HG03439 (cell line): ENCODE data around the gene ADCY1.
"Not testable (repeated sequence)": the region's sequence is repeated elsewhere in the genome, so short reads cannot be mapped to it uniquely, and the experiment has no call there.

ENCODE experiments used
- ATAC-seq: cut with Tn5 transposase; IDR thresholded peaks from one replicate; pipeline ENCODE4 v1.9.1; 2021; ENCODE audit warnings: mild to moderate bottlenecking, moderate library complexity; ENCODE audit not compliant: unreplicated experiment

ADCY1 gene

DNA sequence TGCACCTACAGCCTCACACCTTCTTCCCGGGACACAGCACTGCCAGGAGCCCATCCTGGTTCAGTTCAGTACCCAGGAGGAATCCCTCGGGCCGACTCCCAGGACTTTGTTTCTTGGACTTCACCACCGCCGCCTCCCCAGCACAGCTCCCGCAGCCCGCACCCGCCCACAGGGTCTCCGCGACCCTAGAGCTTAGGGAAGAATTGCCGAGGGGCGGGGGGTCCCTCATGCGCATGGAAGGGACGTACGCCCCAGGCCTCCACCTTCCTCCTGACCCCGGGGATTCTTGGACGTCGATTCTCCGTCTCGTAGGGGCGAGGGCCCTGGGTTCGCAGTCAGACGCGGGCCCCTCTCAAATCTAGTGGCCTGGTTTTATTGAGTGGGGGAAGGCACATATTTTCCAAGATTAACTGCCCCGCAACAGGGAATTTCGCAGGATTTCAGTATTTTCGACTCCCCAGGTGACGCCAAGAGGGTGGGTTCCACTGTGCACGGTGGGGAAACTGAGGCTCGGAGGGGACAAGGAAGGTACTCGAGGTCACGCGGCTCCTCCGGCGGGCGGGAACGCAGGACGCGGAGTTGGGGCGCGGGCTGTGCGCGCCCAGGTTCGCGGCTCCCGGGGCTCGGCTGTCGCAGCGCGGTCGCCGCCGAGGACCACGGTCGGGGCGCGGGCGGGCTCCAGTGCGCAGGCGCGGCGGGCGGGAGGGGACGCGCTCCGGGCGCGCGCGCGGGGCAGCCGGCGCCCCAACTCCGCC is at the start of gene ADCY1:
Gene ADCY1, plus strand, starts transcription at position 708 of the 755 bp plus-strand sequence. CDS start 176 bp downstream, outside the sequence.
- no peak for ATAC-seq

DNA sequence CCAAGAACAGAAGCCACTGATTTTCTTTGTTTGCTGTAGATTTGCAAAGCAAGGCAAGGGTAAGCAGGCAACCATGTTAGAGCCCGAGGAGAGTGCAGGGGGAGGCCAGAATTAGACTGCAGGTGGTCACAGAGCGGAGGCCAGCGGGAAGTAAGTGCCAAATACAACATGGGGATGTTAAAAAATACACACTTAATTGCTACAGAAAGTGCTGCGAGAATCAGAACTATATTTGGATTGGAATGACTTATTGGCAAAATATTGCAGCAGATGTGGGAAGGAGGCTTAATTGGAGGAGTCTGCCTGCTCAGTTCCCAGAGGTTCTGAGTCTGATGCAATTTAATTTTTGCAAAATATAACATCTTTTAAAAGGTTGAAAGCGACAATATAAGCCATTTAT is 49.7 kb upstream of the ADCY1 start:
- ATAC-seq = no peak

DNA sequence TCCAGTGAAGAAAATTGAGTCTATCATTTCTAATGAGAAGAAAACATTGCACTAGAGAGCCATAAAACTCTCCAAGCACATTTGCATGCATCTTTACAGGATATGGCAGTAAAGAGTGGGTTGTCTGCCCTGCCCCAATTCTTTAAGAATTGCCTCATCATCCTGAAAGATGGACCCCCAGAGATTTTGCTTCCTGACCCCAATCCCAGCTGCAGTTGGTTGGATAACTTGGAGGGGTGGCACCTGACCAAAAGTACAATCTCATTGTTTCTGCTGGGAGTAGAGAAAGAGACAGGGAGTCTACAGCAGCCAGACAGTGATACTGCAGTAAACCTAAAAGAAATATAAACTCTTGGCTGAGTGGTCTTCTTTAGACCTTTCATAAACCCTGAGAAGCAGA is 49.1 kb upstream of the ADCY1 start:
- no peak for ATAC-seq

DNA sequence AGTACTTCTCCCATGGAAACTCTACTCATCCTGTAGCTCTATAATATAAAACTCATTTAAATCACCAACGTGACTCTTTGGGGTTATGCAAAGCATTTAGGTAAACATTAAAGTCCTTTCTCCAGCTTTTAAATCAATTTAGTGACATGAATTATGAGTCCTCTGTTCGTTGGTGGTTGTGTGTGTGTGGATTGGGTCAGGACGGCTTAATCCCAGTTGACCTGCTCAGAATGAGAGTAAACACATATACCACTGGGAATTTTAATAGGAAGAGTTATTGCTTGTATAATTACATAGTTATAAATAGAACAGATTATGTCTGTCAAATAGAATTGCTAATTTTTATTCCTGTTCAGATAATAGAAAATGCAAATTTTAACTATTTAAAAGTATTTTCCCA is 30.7 kb upstream of the ADCY1 start:
- ATAC-seq = no peak

DNA sequence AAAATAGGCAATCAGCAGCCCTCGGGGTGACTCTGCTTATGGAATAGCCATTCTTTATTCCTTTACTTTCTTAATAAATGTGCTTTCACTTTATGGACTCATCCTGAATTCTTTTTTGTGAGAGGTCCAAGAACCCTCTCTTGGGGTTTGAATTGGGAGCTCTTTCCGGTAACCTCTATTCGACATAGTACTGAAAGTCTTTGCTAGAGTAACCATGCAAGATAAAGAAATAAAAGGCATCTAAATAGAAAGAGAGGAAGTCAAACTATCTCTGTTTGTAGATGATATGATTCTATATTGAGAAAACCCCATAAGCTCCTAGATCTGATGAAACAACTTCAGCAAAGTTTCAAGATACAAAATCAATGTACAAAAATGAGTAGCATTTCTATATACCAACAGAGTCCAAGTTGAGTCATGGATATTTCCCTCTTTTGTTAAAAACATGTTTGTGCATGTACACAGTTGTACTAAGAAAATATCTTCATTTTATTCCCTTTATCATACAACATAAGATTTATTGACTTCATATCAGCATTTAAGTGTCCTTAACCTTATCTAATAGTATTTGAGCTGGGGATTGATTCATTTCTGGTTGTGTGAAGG is 29.0 kb upstream of the ADCY1 start:
- ATAC-seq = not testable (repeated sequence)

DNA sequence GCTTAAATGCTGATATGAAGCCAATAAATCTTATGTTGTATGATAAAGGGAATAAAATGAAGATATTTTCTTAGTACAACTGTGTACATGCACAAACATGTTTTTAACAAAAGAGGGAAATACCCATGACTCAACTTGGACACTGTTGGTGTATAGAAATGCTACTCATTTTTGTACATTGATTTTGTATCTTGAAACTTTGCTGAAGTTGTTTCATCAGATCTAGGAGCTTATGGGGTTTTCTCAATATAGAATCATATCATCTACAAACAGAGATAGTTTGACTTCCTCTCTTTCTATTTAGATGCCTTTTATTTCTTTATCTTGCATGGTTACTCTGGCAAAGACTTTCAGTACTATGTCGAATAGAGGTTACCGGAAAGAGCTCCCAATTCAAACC is 25.3 kb upstream of the ADCY1 start:
- not testable (repeated sequence) for ATAC-seq

DNA sequence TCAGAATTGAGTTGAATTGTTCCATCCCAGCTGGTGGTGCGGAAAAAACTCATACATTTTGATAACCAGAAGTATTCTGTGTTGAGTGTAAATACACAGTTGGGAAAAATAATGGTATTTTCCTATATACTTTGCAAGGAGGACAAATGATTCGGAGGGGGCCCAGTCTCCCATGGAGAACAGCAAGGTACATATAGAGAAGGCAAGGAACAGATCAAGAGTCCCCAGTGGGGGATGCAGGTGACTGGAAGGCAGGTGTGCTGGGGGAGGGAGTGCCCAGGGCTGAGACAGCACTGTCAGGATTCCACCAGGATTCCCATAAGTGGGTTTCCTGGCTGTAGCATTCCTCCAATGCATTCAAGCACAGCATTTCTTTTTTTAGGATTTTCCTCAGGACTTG is 10.8 kb upstream of the ADCY1 start:
- no peak for ATAC-seq

DNA sequence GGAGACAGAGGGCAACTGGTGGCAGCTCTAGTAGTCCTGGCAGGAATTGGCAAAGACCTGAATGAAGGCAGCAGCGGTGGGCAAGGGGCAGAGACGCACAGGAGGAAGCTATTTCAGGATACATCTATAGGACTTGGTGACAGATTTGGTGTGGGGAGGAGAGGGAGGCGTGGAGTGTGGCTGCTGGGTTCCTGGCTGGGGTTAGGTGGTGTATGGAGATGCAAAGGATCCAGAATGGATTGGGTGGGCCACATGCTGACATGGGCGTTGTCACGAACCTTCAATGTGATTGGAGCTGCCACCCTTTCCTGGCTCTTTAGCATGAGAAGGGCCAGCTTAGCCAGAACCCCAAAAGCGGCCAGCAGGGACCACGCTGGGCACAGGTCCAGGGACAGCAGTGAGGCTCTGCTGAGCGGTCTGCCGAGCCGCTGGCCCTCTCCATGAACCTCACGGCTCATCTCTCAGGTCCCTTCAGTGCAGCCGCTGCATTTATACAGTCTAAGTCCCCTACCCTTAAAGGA is 10.2 kb upstream of the ADCY1 start:
- no peak for ATAC-seq

DNA sequence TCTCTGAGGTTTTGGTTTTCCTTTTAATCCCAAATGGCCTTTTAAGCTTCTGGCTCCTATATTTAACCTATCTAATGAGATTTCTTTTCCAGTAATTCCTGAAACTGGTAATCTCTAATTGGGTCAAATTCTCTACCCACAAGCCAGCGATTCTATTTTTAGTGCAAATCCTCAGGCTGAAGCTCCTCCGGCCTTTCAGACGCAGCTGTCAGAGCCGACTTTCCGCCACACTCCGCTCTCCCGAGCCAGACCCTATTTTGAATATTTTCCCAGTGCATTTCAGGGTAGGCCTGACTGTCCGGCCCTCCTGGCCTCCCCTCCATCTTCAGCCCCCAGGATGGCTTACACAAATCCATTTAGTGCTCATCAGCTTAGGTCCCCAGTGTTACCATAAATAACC is 9.7 kb upstream of the ADCY1 start:
- ATAC-seq = no peak

DNA sequence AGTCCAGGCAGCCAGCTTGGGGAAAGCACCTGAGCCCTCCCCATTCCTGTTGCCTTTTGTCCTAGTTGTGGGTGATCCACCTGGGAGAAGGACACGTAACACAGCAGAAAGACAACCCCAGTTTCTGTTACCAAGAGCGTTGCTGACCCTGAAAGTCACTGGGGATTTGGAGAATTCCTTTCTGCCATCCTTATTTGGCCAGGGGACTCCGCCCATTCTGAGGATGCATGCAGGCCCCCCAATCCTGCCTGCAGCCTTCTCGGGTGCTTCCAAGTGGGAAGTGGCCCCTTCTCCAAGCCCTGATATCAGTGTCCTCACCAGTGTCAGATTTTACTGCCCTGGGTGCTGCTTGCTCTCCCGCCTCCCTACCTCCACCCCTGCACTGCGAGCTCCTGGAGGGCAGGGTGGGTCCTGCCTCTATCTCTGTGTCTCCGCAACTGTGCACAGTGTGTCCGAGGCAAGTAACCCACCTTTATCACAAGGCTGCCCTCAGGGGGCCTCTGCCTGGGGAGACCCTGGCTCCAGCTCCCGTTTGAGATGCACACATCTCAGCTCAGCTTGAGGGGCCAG is 9.2 kb upstream of the ADCY1 start:
- no peak for ATAC-seq

DNA sequence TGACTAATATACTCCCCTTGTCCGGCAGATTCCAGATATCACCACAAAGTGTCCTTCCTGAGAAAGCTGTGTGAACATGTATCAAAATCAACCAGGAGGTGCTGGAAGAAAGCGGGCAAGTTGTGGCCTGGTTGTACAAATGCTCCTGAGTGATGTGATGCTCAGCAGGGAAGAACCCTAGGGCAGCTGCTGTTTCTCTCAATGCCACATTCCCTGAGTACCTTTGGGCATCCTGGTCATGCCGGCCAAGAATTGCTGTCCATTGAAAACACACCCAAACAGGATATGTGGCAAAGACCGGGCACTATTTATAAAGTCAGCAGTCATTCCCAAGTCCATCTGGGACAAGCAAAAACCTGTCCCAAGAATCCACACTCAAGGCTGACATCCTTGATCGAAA is 7.8 kb upstream of the ADCY1 start:
- no peak for ATAC-seq

DNA sequence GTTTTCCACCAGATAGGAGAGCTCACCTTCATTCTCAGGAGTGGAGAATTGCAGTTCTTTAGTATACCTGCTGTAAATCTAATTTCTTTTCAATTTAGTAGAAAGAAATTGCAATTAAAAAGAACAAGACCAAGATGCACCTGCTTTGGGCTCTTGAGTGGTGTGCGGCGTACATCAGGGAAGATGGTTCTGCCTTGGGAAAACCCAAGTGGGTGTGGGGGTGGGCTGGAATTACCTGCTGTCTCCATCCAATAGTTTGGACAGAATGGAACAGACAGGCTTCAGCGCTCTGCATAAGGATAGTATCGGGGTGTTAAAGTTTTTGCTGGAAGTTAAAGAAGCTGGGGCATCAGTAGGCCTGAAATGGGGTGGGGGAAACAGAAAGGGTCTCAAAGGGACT is 7.2 kb upstream of the ADCY1 start:
- ATAC-seq = no peak

DNA sequence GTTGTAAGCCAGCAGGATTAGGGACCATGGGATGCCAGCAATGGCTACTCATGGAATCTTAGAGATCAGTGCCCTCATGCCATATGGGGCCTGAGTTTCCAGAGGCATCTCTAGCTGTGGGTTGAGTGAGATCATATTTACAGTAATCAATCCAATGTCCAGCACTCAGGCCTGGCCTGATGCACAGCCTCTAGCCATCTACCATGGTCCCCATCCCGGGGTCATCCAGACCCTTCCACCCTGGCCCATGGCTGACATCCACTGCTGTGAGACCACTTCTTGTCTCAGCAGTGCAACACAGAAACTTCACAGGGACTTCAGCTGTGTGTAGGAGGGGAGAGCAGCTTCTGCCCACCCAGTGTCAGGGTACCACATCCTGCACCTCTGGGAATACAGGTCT is 6.5 kb upstream of the ADCY1 start:
- ATAC-seq = no peak

DNA sequence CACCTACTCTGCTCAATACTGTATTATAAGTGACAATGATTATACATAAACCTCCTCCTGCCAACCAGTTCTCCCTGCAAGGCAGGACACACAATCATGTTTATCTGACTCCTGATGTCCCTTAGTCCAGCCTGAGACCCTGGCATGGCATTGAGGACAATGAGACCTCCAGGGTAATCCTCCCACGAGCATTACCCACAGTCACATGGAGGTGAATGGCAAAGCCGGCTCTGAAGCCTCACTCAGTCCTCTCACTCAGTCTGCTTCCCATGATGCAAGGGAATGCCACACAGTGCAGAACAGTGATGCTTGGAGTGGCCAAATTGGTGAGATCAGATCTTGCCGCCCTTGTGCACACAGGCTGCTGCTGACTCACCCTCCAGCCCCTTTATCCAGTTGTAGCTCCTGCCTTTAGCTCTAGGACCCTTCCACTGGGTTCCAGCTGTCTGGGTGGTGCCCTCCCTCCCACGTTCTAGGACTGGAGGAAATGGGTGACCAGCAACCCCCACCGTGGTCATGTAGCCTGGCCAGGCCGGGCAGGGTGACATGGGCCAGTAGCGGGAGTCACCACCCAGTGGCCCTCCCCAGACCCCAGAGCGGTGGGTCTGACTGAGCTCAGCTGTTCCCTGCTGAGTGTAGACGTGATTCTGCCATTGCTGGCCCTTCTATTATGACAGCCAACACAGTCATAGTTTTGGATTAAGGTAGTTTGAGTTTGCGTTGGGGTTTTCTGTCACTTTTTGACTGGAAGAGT is 5.5 kb upstream of the ADCY1 start:
- no peak for ATAC-seq

DNA sequence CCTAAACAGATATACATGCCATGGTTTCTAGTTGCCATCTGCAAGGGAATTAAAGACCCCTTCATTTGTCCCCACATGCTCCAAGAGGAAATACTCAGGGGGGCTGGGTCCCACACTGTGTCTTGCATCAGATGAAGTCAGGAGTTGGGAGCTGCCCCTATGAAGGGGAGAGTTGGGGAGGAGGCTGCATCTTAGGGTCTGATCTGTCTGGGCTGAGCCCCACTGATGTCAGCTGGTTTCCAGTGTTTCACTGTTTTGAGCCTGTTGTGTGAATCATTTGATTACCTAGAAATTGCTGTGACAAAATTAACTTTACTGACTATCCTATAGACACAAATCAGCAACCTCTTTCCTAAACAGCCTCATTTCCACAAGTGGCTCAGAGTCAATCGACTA is 4.9 kb upstream of the ADCY1 start:
- no peak for ATAC-seq

DNA sequence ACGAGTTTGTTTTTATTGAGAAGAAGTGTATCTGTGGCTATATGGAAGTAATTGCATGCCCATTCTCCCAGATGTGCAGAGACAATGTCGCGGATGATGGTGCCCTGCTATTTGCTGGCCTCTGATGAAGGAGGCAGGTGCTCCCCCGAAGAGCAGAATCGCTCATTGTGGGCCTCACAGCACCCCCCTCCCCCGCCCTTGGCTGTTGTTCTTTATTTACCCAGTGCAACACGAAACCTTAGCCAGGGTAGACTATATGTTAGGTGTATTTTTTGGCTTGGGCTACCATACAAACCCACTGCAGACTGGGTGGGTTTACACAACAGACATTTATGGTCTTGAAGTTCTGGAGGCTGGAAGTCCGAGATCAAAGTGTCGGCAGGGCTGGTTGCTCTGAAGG is 3.4 kb upstream of the ADCY1 start:
- no peak for ATAC-seq

DNA sequence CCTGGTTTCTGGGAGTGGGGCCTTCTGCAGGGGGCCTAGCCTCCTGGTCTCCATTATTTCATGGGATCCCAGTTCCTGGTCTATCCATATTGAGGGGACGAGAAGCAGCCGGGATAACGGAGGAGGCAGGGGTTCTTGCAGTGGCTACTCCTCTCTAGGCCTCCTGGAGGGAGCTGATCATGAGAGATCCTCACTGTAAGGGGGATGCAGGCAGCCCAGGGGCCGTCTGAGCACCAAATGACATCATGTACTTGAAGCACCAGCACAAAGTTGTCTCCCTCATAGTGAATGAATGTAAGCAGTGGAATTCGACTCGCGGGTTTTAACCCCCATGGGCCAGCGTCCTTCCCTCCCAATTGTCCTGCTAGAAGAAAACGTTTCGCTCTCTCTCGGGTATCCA is 964 bp upstream of the ADCY1 start:
- no peak for ATAC-seq

DNA sequence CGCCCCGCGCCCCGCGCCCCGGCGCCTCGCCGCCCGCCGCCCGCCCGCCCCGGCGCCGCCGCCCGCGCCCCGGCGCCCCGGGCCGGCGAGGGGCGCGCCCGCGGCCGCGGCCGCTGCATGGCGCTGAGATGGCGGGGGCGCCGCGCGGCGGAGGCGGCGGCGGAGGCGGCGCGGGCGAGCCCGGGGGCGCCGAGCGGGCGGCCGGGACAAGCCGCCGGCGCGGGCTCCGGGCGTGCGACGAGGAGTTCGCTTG is 174 bp downstream of the ADCY1 start:
- no peak for ATAC-seq

DNA sequence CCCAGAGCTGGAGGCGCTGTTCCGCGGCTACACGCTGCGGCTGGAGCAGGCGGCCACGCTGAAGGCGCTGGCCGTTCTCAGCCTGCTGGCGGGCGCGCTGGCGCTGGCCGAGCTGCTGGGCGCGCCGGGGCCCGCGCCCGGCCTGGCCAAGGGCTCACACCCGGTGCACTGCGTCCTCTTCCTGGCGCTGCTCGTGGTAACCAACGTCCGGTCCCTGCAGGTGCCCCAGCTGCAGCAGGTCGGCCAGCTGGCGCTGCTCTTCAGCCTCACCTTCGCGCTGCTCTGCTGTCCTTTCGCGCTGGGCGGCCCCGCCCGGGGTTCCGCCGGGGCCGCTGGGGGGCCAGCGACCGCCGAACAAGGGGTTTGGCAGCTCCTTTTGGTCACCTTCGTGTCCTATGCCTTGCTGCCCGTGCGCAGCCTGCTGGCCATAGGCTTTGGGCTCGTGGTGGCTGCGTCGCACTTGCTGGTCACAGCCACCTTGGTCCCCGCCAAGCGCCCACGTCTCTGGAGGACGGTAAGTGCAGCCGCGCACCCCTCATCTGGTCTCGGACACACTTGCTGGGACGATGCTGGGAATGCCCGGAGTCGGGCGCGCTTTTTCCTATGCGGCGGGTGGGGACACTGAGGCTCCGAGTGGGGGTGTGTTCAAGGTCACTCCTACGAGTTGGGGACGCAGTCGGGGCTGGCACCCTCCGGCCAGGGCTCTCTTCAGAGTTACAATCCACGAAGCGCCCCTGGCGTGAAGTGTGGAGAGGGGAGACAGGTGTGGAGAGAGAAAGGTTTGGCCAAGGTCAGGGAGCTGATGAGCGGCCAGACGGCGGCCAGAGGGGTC is 717 bp downstream of the ADCY1 start:
- no peak for ATAC-seq

DNA sequence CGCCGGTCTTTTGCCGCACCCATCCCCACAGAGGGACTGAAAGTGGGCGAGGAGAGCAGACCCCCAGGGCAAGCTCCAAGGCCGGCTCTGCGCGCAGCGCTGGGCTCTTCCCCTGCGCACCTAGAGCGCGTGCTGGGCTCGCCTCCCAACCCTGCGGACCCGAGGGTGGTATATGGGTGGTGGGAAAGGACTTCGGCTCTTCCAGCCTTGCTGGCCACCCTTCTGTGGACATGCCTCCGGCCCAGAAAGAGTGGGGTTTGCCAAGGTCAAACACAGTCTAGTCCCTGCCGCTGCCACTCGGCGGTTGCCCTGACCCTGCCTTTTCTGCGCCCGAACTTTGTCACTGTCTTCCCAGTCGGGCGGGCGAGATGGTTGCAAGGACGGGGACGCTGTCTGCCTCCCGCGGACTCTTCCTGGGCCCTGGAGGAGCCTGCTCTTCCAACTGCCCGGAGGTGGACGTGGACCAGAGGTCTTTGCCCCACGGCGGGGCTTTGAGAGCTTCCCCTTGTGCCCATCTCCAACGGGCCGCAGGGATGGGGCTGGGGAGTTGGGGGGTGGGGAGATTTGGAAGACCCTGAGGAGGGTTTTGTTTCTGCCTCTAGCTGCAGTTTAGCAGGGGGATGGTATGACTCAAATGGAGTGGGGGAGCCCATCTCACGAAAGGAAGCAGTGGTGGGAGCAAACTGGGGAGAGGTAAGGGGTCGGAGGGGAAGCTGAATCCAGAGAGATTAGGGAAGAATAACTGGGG is 1.5 kb downstream of the ADCY1 start:
- no peak for ATAC-seq
